GM21423 (cell line): ENCODE measurements around the gene LIPM.
"Not testable (repeated sequence)": the region's sequence is repeated elsewhere in the genome, so short reads cannot be mapped to it uniquely, and the experiment has no call there.

ENCODE experiments used
- ATAC-seq: cut with Tn5 transposase; IDR thresholded peaks from one replicate; pipeline ENCODE4 v1.9.1; 2021; ENCODE audit warnings: mild to moderate bottlenecking, moderate library complexity; ENCODE audit not compliant: unreplicated experiment

Gene LIPM

GRCh38 chr10:88837632-88838031 is 35.1 kb downstream of the LIPM start:
- ATAC-seq = not testable (repeated sequence)

GRCh38 chr10:88838766-88839350 is 36.3 kb downstream of the LIPM start:
- ATAC-seq = no peak

GRCh38 chr10:88840104-88840503 is 37.6 kb downstream of the LIPM start:
- no peak for ATAC-seq

GRCh38 chr10:88840881-88841280 is 38.4 kb downstream of the LIPM start:
- ATAC-seq = no peak

GRCh38 chr10:88841316-88842111 is 39.0 kb downstream of the LIPM start:
- no peak for ATAC-seq

- no peak for ATAC-seq
Observed at GRCh38 chr10:88843171-88843570, 40.6 kb downstream of the LIPM start.

- ATAC-seq = no peak
Observed at GRCh38 chr10:88848499-88848898, 46.0 kb downstream of the LIPM start.

- no peak for ATAC-seq
Observed at GRCh38 chr10:88849234-88849633, 46.7 kb downstream of the LIPM start.

GRCh38 chr10:88850712-88851111 is 48.2 kb downstream of the LIPM start:
- ATAC-seq = no peak

GRCh38 chr10:88851706-88852105 is 49.2 kb downstream of the LIPM start, which contains the start of gene ANKRD22:
TSS of gene ANKRD22 (minus strand) at chr10:88851844. CDS start at chr10:88851607, 237 bp downstream.
- no peak for ATAC-seq

GRCh38 chr10:88852327-88852726 is 49.8 kb downstream of the LIPM start:
- ATAC-seq = no peak

- ATAC-seq = no peak
Observed at GRCh38 chr10:88853155-88853881, 50.8 kb downstream of the LIPM start.

- no peak for ATAC-seq
Observed at GRCh38 chr10:88854684-88855083, 52.2 kb downstream of the LIPM start.

GRCh38 chr10:88857831-88858230 is 55.3 kb downstream of the LIPM start:
- no peak for ATAC-seq

GRCh38 chr10:88858491-88858890 is 56.0 kb downstream of the LIPM start:
- ATAC-seq = no peak

- ATAC-seq = no peak
Observed at GRCh38 chr10:88861036-88861435, 58.5 kb downstream of the LIPM start.

GRCh38 chr10:88865281-88865876 is 62.8 kb downstream of the LIPM start:
- no peak for ATAC-seq

GRCh38 chr10:88866454-88866853 is 63.9 kb downstream of the LIPM start:
- no peak for ATAC-seq

GRCh38 chr10:88870089-88870488 is 67.6 kb downstream of the LIPM start:
- no peak for ATAC-seq
